GM21390 (cell line): ENCODE data around the gene CC2D2A.
"Not testable (repeated sequence)": the region's sequence is repeated elsewhere in the genome, so short reads cannot be mapped to it uniquely, and the experiment has no call there.

ENCODE experiments used
- ATAC-seq: cut with Tn5 transposase; IDR thresholded peaks from one replicate; pipeline ENCODE4 v1.9.1; 2021; ENCODE audit not compliant: unreplicated experiment

Gene CC2D2A

DNA sequence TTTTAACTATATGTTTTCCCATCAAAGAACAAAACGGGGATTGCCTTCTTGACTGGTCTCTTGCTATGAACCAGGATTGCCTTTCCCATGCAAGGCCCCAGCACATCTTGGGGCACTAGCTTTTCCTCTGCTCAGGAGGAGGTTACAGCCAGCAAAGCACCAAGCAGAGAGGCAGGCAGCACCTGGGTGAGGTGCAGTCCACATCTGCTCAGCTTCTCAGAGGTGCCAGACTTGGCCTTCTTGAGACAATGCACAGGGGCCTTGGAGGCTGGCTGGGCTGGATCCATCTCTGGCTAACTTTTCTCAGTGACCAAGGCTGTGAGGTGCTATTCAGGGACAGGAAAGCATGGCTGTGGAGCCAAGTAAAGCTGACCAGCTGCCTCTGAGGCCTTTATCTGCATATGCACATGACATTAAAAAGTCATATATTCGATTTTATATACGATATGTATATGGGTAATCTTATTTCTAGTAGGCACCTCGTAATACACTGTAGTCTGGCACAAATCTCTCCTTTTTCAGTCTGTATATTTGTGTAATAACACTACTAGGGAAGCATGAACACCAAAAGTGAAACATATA lies 86.9 kb downstream of the CC2D2A start:
- ATAC-seq: no peak

DNA sequence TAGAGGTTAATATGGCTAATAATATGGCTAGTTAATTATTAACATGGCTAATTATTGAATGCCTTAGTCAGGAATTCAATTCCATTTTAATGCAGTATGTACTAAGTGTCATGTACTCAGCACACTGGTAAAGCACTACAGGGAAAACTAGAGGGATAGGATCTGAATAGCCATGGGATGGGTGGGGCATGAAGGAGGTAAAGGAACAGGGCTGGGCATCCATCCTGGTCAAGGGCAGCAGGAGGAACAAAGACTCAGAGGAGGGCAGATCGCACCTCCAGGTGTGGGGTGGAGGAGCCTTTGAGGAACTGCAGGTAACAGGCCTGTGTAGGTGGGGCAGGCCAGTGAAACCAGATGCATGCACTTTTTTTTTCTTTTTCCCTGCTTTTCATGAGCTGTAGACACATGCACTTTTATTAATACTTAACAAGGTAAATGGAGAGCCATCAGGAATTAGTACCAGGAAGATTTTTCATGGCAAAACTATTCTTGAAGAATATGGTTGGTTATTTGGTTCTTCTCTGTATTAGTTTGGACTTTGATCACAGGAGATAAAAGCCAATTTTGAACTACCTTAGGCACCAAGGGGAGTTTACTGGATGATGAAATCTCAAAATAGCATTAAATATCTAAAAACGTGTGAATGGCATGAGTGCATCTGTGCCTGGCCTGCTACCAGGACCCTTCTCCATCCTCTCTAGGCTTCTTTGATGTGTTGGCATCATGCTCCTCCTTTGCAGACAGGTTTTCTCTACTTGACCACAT lies 88.3 kb downstream of the CC2D2A start:
- no peak for ATAC-seq

- ATAC-seq: no peak
These were observed 88.9 kb downstream of the CC2D2A start for GRCh38 chr4:15558561-15558960.

DNA sequence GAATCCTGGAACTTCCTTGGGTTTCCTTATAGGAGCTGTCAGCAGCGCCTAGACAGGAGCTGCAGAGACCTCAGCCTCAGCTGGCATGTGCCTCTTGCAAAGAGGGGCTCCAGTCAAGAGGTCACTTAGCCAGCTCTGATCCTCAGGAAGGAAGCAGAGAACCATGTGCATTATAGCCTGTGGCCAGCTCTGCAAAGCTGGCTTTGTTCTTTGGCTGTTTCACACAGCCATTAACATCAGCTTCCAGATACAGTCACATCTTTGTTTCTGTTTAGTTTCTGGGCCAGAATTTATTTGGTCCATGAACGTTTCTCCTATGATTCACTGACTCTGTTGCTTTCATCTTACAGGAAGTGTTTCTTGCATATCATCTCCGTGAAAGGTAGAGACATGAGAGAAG lies 92.4 kb downstream of the CC2D2A start:
- no peak for ATAC-seq

DNA sequence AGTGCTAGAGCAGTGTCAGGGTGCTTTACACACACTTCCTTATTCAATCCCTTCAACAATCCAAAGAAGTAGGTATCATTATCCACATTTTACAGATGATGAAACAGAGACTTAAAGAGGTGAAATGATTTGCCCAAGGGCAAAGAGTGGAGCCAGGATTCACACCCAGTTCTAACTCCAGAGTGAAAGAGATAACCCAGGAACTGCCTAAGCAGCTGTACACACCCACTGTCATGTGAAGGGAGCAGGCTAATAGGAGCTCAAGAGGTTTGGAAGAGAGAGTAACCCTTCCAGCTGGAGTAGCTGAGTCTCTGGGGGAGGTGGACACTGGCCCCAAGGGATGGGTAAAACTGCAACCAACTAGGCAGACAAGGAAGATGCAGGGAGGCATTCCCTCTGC lies 92.9 kb downstream of the CC2D2A start:
- no peak for ATAC-seq

DNA sequence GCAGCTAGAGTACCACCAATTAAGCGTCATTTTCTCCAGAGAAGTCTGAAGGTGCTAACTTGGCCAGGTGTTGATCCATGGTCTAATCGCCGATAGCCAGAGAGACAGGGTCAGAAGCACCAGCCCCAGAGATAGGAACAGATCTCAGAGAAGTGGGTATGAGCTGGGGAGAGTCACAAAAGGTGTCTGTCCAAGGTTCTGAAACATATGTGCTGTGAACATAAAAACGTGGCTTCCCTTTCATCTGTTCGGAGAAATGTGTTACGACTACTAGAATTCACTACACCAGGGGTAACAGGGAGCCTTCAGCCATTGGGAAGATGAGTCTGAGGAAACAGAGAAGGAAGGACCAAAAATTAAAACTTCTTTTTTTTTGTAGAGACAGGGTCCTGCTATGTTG lies 94.2 kb downstream of the CC2D2A start:
- ATAC-seq: no peak

DNA sequence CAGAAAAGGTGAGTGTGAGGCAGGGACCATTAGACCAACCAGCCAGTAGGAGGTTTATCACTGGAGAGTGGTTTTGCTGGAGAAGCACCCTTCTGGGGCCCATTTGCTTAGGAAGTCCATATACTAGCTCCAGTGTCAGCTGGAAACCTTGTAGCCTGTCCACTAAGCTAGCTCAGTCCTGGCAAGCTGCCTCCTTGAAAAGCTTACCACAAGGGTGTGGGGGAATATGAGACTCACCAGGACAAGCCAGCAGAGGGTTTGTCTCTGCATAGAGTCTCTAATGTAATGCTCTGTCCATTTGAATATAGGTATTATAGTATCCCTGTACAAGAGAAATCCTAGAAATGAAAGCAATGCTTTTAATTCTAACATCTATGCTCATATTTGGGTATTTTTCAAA lies 99.1 kb downstream of the CC2D2A start:
- ATAC-seq: no peak

- ATAC-seq: no peak
These were observed 100.1 kb downstream of the CC2D2A start for GRCh38 chr4:15569746-15570145.

GRCh38 chr4:15575966-15576365 lies 106.3 kb downstream of the CC2D2A start:
- ATAC-seq: no peak

GRCh38 chr4:15577508-15577907 lies 107.8 kb downstream of the CC2D2A start:
- ATAC-seq: no peak

- no peak for ATAC-seq
These were observed 115.1 kb downstream of the CC2D2A start for GRCh38 chr4:15584785-15585184.

DNA sequence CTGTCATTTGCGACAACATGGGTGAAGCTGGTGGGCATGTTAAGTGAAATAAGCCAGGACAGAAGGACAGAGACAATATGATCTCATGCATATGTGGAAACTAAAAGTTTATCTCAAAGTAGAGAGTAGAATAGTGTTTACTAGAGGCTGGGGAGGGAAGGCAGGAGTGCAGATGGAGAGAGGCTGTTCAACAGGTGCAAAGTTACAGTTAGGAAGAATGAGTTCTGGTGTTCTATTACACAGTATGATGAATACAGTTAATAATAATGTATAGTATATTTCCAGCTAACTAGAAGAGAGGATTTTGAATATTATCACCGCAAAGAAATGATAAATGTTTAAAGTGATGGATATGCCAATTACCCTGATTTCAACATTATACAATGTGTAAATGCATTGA lies 115.6 kb downstream of the CC2D2A start:
- ATAC-seq: no peak

GRCh38 chr4:15586066-15586465 lies 116.4 kb downstream of the CC2D2A start:
- ATAC-seq: no peak

DNA sequence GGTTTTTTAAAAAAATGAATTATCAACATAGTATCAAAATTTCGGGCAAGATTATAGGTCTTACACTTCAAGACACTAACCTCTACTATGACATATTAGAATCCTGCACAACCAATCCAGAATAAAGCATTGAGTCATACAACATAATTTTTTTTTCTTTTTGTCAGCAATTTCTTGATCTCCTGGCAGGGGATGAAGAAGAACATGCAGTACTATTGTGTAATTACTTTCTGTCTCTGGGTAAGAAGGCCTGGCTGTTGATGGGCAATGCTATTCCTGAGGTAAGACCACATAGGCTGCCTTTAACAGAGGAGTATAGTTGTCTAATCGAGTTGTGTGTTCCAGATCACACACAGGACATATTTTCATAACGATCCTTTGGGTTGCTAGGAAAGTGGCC lies 118.0 kb downstream of the CC2D2A start:
- no peak for ATAC-seq

GRCh38 chr4:15592799-15593198 lies 123.1 kb downstream of the CC2D2A start:
- ATAC-seq: no peak

DNA sequence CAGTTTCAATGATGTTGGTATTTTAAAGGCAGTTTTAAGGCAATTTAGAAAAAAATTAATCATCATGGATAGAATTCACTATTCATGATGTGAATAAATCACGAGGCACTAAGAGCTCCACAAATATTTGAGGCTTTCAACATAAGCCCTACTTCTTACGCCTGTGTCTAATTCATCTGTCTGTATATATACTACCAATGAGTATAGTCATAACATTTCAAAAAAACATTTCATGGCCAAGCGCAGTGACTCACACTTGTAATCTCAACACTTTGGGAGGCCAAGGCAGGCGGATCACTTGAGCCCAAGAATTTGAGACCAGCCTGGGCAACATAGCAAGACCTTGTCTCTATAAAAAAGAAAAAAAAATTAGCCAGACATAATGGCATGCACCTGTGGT lies 129.0 kb downstream of the CC2D2A start:
- ATAC-seq: no peak

- ATAC-seq: no peak
These were observed 130.5 kb downstream of the CC2D2A start for GRCh38 chr4:15600176-15600575.

DNA sequence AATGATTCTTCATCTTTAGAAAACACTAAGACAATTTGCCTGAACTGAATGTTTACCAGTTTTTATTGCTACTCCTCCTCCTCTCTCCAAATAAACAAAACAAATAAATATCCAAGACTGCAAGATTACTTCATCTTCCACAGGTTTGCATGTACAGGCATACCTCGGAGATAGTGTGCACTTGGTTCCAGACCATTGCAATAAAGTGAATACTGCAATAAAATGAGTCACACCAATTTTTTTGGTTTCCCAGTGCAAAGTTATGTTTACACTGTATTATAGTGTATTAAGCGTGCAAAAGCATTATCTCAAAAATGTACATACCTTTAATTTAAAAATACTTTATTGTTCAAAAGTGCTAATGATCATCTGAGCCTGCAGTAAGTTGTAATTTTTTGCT lies 132.2 kb downstream of the CC2D2A start:
- ATAC-seq: no peak

GRCh38 chr4:15605537-15605936 lies 135.9 kb downstream of the CC2D2A start:
- ATAC-seq: no peak

DNA sequence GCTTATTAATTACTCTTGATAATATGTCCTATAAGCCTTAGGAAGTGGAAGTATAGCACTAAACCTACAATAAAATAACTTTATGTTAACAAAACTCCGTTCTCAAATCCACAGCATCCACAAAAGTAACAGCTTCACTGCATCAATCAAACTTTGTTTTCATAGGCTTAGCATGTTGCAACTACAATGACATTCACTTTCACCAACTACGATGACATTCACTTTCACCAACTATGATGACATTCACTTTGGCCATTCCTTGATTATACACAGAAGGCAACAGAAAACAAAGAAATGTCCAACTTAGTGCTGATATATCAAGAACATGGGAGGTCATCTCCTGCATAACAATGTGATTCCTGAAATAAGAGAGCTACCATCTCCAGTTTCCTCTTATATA lies 141.2 kb downstream of the CC2D2A start:
- ATAC-seq: no peak

- no peak for ATAC-seq
These were observed 142.5 kb downstream of the CC2D2A start for GRCh38 chr4:15612136-15612535.

- not testable (repeated sequence) for ATAC-seq
These were observed 145.2 kb downstream of the CC2D2A start for GRCh38 chr4:15614891-15615290.

DNA sequence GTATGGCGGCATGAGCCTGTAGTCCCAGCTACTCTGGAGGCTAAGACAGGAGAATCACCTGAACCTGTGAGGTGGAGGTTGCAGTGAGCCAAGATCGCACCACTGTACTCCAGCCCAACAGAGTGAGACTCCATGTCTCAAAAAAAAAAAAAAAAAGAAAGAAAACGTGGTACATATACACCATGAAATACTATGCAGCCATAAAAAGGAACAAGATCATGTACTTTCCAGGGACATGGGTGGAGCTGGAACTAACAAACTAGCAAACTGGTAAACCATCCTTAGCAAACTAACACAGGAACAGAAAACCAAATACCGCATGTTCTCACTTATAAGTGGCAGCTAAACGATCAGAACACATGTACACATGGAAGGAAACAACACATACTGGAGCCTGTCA lies 147.7 kb downstream of the CC2D2A start:
- ATAC-seq: not testable (repeated sequence)
